ENCODE results near the gene ESPNL.

- TF ChIP-seq POLR2AphosphoS5 (IDR thresholded peaks at IDR 0.05; ENCODE audit: low read depth, low read length) (no peak), CTCF (IDR thresholded peaks at IDR 0.05) (no peak), REST (IDR thresholded peaks at IDR 0.05; ENCODE audit: insufficient read depth in 1 of 2, low read depth in 2 of 2, low read length in 1 of 2) (no peak), SIN3A (IDR thresholded peaks at IDR 0.05; ENCODE audit: borderline replicate concordance, insufficient read depth, low read depth, low read length) (no peak)
These were observed 22.4 kb downstream of the ESPNL start for GRCh38 chr2:238122287-238123217.

All from Panc1 (cell line).